ELR (cell line): ENCODE data around the gene PTDSS2.
"Not testable (repeated sequence)": the region's sequence is repeated elsewhere in the genome, so short reads cannot be mapped to it uniquely, and the experiment has no call there.

Experiments used
- DNase-seq: peaks from one replicate; pipeline ENCODE4 v3.0.0-alpha.2; 2015; ENCODE audit warnings: low read depth

PTDSS2 gene

DNA sequence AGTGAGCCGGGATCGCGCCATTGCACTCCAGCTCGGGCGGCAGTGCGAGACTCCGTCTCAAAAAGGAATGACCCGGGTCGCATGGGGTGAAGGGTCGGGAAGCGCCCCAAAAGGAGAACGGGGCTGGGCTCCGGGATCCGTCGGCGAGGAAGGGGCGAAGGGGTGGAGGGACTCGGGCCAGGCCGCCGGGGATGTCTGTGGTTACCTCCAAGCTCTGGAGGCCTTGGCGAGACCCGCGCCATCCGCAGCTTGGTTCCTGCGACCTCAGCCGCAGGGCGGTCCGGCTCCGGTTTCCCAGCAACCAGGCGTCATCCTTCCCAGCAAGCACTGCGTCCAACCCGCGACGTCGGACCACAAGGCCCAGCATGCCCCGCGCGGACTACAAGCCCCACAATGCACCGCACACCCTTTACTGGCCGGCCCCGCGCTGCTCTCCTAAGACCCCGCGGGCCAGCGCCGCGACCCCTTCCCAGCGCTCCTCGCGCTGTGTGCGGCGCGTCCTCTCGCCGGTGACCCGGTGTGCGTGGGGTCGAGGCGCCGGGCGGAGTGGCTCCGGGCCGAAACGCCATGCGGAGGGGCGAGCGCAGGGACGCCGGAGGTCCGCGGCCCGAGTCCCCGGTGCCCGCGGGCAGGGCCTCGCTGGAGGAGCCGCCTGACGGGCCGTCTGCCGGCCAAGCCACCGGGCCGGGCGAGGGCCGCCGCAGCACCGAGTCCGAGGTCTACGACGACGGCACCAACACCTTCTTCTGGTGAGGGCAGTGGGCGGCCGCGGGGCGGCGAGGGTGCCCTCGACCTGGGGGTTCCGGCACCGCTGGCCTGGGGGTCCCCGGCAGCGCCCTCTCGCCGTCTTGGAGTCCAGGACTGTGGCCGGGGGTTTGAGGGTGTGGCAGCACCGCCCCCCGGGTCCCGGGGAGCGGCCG lies at the start of gene PTDSS2:
Gene PTDSS2 (plus strand): TSS at position 391 of the 920 bp plus-strand sequence. CDS start 177 bp downstream, at position 568.
- DNase-seq: peak; percentile 97

DNA sequence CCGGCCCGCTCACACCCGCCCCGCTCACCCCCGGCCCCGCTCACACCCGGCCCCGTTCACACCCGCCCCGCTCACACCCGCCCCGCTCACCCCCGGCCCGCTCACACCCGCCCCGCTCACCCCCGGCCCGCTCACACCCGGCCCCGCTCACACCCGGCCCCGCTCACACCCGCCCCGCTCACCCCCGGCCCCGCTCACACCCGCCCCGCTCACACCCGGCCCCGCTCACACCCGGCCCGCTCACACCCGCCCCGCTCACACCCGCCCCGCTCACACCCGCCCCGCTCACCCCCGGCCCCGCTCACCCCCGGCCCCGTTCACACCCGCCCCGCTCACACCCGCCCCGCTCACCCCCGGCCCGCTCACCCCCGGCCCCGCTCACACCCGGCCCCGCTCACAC lies 48.9 kb upstream of the PTDSS2 start:
- not testable (repeated sequence) for DNase-seq

DNA sequence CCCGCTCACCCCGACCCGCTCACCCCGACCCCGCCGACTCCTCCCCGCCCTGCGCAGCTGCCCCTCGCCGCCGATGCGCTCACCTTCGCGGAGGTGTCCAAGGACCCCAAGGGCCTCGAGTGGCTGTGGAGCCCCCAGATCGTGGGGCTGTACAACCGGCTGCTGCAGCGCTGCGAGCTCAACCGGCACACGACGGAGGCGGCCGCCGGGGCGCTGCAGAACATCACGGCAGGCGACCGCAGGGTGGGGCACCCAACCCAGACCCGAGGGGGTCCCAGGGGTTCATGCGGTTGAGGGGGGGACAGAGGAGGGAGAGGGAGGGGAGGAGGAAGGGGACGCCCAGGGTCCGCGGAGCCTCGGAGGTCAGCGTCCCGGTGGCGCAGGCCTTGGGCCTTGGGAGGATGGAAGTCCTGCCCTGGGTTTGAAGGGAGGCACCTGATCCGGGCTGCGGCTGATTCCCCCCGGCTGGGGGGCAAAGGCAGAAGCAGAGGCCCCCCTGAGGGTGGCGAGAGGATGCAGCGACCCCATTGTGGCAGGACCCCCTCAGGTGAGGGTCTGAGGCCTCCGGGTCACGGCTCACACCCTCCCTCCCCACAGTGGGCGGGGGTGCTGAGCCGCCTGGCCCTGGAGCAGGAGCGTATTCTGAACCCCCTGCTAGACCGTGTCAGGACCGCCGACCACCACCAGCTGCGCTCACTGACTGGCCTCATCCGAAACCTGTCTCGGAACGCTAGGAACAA lies 46.9 kb upstream of the PTDSS2 start:
- DNase-seq: no peak

DNA sequence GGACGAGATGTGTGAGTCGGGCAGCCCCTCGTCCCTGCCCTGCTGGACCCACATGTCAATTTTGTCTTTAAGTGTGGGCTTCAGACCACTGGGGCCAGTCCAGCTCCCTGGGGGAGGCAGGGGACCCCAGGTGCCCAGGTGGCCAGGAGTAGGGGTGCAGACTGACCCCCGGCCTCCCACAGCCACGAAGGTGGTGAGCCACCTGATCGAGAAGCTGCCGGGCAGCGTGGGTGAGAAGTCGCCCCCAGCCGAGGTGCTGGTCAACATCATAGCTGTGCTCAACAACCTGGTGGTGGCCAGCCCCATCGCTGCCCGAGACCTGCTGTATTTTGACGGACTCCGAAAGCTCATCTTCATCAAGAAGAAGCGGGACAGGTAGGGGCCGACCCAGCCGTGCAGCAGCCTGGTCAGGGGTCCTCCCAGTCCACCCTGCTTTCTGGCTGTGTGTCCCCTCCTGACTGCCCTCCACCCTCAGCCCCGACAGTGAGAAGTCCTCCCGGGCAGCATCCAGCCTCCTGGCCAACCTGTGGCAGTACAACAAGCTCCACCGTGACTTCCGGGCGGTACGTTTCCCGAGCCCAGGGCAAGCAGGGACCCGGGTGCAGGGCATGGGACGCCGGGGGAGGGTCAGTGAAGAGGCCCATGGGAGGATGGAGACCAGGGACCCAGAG lies 46.2 kb upstream of the PTDSS2 start:
- DNase-seq: no peak

DNA sequence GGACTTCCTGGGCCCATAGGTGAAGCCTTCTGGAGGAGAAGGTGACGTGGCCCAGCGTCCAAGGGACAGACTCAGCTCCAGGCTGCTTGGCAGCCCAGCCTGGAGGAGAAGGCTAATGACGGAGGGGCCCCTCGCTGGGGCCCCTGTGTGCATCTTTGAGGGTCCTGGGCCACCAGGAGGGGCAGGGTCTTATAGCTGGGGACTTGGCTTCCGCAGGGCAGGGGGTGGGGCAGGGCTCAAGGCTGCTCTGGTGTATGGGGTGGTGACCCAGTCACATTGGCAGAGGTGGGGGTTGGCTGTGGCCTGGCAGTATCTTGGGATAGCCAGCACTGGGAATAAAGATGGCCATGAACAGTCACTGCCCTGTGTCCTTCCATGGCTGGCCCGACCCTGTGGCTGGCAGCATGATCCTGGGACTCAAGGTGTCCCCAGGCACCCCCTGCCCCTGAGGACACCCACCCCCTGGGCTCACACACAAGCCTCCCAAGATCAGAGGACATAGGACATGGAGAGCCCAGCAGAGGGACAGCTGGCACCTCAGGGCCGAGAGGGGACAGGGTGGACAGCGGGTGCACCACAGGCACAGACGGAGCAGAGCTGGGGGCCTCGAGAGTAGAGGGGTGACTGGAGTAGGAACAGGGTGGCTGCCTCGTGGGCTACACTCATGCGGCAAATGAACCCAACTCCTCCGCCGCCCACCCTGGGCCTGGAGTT lies 45.4 kb upstream of the PTDSS2 start:
- no peak for DNase-seq

DNA sequence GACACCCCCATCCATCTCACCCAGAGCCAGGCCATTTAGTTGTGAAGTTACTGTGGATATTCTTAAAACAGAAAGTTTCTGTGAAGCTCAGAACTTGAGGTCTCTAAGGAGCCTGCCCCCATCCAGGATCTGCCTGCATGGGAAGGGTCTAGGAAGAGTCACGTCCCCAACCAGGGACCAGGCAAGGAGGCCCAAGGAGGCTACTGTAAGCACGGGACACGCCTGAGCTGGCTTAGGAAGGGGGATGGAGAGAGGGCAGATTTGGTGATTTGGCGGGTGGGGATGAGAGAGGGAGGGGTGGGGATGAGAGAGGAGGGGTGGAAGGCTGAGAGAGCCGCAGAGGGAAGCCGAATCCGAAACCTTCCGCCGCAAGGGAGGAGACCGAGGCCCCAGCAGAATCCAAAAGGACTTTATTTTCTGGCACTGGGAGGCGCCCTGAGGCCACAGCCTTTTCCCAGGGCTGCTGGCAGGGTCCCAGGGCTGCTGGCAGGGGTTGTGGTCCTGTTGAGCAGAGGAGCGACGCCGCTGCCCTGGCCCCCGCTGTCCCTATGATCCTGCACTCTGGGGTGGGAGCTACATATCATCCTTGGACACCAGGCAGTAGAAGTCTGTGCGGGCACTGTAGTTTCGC lies 44.6 kb upstream of the PTDSS2 start:
- no peak for DNase-seq

DNA sequence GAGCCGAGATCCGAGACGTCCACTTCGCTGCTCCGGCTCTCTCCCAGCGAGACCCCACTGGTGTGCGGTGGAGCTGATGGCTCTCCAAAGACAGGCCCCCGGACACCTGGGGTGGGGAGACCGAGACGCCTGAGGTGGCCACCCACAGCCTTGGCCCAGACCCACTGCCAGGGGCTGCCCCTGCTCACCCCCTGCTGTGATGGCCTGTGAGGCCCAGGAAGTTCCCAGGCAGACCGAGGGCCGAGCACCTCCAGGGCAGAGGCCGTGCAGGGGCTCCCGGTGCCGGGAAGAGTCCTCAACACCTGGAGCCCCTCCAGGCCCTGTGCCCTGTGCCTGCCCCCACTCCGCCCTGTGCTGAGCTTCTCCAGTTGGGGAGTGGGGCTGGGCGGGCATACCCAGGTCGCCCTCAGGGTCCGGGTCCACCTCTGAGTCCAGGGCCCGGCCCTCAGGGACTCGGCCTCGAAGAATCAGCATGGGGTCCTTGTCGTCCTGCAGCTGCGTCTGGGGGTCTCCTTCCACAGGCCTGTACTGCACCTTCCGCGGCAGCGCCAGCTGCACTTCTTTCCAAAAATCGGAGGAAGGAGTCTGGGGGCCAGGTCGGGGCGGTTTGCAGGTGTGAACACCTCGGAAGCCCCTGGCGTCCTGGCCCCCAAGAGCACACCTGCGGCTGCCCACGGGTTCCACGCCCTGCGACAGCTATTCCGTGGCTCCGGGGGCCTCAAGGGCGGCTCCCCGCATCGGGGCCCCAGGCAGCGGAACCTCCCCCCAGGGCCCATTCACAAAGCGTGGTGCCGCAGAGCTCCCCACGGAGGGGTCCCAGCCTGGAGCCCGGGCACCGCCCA lies 43.9 kb upstream of the PTDSS2 start:
- DNase-seq: no peak

DNA sequence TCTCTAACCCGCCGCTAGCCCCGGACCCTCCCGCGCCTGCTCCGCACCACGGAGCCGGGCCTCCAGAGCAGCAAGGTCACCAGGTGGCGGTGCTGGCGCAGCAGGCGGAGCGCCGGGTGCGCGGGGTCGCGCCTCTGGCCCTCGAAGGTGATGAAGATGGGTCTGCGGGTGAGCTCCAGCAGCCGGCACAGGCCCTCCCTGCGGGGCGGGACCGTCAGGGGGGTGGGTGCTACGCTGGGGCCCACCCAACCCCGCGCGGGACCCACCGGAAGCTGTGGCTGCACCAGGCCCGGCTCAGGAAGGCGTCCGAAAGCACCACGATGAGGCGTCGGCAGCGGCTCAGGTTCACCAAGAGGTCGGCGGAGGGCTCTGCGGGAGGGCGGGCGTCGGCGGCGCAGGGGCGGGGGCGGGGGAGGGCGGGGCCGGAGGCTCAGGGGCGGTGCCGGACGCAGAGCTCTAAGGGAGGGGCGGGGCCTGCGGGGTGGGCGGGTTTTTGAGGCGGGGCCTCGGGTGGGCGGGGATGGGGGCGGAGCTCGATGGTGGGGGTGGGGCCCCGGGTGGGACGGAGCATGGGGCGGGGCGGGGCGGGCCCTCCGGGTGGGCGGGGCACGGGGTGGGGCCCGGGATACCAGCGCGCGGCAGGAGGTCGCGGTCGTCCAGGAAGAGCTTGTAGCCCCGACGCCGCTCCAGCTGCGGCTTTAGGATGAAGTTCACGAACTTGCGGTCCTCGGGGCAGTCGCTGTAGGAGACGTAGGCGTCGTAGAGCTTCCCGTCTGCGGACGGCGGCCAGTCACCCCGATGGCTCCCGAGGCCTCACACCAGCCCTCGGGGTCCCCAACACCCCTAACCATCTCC lies 43.1 kb upstream of the PTDSS2 start:
- DNase-seq: peak; percentile 87

DNA sequence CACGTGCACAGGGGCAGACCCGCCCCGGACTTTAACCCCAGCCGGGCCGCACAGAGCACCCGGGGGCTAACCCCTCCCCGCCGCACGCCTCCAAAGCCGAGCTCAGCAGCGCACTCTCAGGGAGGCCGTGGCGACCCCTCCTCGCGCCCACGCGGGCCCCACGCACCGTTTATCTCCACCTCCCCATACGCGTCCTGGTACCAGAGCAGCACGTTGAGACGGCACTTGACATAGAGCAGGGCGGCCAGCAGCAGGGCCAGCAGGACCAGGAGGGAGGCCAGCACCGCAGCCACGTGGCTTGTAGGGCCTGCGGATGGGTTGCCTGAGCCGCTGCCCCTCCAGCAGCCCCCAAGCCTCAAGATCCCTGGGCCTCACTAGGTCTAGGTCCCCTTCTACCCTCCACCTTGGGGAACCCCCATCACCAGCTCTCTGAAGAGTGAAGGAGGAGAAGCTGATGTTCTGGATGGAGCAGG lies 42.4 kb upstream of the PTDSS2 start:
- no peak for DNase-seq

DNA sequence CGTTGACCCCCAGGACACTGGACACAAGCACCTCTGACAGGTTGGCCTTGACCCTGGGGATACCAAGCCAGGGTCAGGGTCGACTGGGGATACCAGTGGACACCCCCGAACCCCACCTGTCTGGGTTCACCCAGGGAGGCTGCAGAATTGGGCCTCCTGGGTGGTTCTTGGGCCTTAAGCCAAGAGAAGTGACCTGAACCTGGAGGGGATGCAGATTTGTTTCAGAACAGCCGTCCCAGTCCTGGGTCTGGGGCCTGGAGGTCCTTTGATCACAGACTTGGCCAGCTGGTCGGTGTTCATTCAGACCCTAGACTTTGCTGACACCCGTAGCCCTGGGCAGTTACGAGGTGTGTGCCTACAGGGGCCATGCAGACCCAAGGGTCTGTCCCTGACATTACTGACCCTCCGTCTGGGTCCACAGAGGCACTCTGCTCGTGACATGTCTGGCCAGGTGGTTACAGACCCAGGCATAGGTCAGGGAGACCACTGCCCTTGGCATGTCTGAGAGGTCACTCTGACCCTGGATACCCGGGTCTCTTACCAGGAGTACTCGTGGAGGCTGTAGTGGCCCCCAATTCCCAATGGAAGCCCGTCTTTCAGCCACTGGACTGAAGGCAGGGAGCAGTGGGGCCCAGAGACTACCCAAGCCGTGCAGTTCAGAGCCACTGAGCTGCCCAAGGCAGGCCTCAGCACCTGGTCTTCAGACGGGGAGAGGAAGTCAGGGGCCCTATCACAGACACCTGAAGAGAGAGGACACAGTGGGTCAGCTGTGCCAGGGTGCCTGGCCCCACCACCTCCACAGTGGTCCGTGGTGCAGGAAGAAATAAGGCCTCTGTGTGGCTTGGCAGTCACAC lies 41.7 kb upstream of the PTDSS2 start:
- no peak for DNase-seq

DNA sequence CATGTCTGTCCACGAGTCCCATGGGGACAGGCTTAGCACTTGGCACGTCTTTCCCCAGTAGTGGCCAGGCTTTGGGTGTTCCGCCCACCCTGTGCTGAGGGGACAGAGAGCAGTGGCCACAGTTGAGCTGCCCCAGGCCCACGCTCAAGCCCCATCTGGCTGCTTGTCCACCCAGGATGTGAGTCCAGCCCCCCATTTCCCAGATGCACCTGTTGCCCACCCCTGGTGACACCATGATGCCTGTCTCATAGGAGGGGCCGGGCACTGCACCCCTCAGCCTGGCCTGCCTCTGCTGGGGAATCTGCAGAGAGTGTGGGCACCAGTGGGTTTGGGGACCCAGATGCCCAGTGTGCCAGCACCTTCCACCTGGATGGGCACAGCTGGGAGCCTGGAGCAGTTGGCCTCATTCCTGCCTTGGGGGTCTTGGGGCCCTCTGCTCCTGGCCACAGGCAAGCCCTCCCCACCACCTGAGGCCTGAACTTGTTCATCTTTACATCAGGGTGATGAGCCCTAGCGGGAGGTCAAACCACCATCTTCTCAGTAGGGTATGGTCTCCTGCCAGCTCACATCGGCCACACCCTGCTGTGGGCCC lies 41.0 kb upstream of the PTDSS2 start:
- no peak for DNase-seq

DNA sequence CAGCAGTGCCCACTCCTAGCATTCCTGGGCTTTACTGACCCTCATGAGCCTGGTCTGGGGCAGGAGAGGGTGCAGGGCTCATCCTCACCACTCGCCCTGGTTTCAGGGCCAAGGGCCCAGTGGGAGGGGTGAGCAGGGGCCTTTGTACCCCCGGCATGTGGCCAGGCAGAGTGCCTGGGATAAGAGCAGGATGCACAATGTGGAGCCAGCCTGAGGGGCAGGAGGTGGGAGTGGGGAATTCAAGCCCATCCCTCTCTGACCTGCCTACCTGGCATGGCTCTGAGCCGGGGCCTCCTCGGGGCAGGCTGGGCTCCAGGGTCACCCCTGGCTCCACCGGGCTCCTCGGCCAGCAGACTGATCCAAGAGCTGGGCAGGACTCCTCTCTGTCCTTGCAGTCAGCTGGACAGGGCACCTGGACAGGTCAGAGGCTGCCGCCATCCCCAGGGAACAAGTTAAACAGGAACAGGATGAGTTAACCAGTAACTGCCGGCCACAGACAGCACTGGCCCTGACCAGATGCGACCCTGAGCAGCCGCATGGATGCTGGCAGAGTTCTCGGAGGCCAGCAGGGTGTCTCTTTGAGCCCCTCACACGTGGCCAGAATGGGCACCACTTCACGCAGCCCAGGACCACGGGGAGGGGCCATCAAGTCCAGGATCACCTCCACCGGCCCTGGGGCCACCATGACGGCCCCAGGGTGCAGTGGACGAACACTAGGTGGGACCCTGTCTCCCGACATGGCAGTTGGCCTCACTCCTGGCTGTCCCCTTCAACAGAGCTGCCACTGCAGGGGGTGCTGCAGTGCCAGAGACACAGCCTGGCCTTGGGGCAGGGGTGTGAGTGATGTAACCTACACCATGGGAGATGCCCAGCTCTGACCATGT lies 40.2 kb upstream of the PTDSS2 start:
- no peak for DNase-seq

DNA sequence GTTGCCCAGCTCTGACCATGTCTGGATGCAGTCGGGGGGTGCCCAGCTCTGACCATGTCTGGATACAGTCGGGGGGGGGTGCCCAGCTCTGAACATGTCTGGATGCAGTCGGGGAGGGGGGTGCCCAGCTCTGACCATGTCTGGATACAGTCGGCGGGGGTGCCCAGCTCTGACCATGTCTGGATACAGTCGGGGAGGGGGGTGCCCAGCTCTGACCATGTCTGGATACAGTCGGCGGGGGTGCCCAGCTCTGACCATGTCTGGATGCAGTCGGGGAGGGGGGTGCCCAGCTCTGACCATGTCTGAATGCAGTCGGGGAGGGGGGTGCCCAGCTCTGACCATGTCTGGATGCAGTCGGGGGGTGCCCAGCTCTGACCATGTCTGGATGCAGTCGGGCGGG lies 39.4 kb upstream of the PTDSS2 start:
- not testable (repeated sequence) for DNase-seq

DNA sequence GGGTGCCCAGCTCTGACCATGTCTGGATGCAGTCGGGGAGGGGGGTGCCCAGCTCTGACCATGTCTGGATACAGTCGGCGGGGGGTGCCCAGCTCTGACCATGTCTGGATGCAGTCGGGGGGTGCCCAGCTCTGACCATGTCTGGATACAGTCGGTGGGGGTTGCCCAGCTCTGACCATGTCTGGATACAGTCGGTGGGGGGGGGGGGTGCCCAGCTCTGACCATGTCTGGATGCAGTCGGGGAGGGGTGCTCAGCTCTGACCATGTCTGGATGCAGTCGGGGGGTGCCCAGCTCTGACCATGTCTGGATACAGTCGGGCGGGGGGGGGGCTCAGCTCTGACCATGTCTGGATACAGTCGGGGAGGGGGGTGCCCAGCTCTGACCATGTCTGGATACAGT lies 38.6 kb upstream of the PTDSS2 start:
- DNase-seq: not testable (repeated sequence)

DNA sequence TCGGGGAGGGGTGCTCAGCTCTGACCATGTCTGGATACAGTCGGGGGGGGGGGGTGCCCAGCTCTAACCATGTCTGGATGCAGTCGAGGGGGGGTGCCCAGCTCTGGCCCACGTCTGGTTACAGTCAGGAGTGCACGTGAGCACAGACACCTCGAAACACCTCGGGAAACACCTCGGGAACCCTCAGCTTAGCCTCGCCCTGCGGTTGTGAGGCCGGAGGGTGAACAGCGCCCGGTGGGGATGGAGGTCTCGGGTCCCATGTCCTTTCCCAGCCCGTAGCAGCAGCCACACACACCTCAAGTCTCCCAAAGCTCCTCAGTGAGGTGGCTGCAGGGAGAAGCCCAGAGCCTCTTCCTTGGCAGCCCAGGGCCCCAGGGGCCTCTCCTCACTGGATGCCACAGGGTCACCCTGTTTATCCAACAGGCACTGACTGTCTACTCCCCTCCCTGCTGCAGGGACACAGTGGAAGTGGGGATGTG lies 37.4 kb upstream of the PTDSS2 start:
- DNase-seq: no peak

DNA sequence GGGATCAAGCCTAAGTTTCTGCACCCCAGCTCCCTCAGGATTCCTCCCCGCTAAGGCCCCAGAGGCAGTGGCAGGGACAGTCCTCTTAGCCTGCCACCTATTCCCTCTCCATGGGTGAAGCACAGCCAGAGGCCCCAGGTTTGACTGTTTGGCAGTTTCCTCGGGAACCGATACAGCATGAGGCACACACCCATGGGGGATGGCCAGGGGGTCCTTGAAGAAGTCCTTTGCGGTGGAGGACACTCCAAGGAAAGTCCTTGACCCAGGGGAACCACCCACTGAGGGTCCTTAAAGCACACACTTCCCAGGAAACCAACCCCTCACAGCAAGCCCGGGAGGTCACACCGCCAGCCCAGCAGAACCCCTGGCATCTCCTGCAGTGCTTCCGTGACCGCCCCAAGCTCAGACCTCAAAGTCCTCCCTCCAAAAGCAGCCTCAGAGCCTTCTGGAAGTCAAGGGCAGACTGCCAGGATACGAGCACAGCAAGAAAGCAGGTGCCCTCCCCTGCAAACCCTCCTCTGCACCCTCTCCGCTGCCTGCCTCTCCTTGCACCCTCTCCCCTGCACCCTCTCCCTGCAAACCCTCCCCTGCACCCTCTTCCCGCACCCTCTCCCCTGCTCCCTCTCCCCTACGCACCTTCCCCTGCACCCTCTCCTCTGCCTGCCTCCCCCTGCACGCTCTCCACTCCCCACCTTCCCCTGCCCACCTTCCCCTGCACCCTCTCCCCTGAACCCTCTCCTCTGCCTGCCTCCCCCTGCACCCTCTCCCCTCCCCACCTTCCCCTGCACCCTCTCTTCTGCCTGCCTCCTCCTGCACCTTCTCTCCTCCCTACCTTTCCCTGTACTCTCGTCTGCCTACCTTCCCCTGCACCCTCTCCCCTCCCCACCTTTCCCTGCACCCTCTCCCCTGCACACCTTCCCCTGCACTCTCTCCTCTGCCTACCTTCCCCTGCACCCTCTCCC lies 36.7 kb upstream of the PTDSS2 start:
- DNase-seq: peak; percentile 40
